Progenitor cell of endocrine pancreas (in vitro differentiated cells): Measurements from ENCODE around the gene METTL26. TPM values are rescaled to one million over a fixed set of nuclear protein-coding genes. Genes with fewer than 3 reads are reported as not detected.
"Not testable (repeated sequence)": the region's sequence is repeated elsewhere in the genome, so short reads cannot be mapped to it uniquely, and the experiment has no call there.

Experiments
- DNase-seq: peaks from one replicate; pipeline ENCODE4 v3.0.0; 2021; ENCODE audit warnings: low spot score; ENCODE audit not compliant: unreplicated experiment
- H3K27ac Mint-ChIP-seq: 2 replicates; pipeline ENCODE4 v1.8.0; 2021; ENCODE audit warnings: mild to moderate bottlenecking, moderate library complexity, mixed read lengths
- H3K27me3 Mint-ChIP-seq: 2 replicates; pipeline ENCODE4 v1.8.0; 2021; ENCODE audit warnings: mixed read lengths
- H3K36me3 Mint-ChIP-seq: 2 replicates; pipeline ENCODE4 v1.8.0; 2022; ENCODE audit warnings: mixed read lengths; ENCODE audit not compliant: insufficient read depth
- H3K4me1 Mint-ChIP-seq: 2 replicates; pipeline ENCODE4 v1.8.0; 2021; ENCODE audit warnings: low read depth, mixed read lengths
- H3K4me3 Mint-ChIP-seq: 2 replicates; pipeline ENCODE4 v1.8.0; 2021; ENCODE audit warnings: low read depth, mild to moderate bottlenecking, moderate library complexity, mixed read lengths
- H3K9me3 Mint-ChIP-seq: 2 replicates; pipeline ENCODE4 v1.8.0; 2021; ENCODE audit warnings: low read depth, mixed read lengths
- total RNA-seq: library from RNA; stranded (reverse); gene quantifications from 2 replicates; pipeline ENCODE4 v1.2.1, GENCODE V29; 2021
- TF ChIP-seq, protein P1 (sequence below): fragments of 200-600 bp; sonication (generic); IDR thresholded peaks from one replicate; pipeline ENCODE4 v1.5.0; 2021; ENCODE audit warnings: antibody characterized with exemption, mild to moderate bottlenecking; ENCODE audit not compliant: unreplicated experiment

METTL26 gene
- total RNA-seq, 1 donor from 2014 or later, result 64.0 TPM

DNA sequence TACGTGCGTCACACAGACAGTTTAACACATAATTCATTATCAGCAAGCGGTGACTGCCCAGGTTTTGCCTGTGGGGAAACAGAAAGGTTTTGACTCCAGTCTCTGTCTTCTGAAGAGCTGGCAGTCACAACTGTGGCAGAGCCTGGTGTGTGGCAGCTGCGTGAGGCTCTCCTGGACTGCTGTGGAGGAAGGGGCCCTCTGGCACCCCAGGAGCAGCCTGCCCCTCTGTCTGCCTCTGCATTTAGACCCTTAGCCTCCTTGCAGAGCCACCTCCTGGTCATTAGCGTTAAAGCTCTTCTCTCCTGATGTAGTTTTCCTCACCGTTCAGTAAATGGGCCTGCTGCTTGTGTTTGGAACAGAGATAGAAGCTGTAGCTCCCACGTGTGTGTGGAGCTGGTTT is 35.3 kb downstream of the METTL26 start:
- peaks cover 20% of the 10 kb centered on the region for H3K36me3 Mint-ChIP-seq
- no peak overlapping the region for H3K4me3 Mint-ChIP-seq
- H3K27ac Mint-ChIP-seq, result no peak overlapping the region
- H3K4me1 Mint-ChIP-seq, result no peaks in the 10 kb centered on the region
- peaks cover 7% of the 10 kb centered on the region for H3K9me3 Mint-ChIP-seq
- no peak for DNase-seq
- TF ChIP-seq, protein P1, sequence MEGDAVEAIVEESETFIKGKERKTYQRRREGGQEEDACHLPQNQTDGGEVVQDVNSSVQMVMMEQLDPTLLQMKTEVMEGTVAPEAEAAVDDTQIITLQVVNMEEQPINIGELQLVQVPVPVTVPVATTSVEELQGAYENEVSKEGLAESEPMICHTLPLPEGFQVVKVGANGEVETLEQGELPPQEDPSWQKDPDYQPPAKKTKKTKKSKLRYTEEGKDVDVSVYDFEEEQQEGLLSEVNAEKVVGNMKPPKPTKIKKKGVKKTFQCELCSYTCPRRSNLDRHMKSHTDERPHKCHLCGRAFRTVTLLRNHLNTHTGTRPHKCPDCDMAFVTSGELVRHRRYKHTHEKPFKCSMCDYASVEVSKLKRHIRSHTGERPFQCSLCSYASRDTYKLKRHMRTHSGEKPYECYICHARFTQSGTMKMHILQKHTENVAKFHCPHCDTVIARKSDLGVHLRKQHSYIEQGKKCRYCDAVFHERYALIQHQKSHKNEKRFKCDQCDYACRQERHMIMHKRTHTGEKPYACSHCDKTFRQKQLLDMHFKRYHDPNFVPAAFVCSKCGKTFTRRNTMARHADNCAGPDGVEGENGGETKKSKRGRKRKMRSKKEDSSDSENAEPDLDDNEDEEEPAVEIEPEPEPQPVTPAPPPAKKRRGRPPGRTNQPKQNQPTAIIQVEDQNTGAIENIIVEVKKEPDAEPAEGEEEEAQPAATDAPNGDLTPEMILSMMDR, result no peak
- H3K27me3 Mint-ChIP-seq, result no peaks in the 10 kb centered on the region

DNA sequence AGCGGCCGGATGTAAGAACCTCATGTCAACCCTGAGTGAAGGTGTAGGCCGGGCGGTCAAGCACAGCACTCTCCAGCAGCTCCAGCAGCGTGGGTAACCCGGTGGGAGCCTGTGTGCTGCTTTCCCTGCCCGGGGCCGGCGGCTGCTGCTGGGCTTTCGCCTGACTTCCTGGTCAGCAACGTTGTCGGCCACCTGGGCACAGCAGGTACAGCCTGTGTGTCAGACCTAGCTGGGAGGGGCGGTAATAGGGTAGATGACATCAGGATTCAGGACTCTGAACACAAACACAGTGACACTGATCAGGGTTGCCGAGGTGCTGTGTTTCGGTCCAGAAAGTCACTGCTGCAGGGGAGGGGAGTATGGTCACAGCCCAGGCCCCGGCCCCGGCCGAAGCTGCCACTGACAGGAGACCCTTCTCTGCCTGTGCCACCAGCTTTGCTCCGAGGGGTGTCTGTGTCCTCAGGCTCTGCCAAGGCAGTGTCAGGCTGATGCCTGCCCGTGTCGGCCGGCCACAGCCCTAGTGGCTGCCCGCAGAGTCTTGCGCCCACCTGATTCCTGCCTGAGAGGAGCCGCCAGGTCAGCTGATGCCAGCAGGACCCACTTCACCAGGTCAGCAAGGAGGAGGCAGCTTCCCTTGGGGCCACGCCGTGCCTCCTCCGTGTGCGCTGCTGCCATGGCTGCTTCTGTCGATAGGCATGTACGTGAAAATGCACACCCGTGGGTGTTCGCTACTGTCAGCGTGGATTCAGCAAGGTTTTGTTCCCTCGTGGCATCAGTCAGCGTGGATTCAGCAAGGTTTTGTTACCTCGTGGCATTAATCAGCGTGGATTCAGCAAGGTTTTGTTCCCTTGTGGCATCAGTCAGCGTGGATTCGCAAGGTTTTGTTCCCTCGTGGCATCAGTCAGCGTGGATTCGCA is 37.0 kb downstream of the METTL26 start:
- Mint-ChIP-seq H3K36me3 (peaks cover 11% of the 10 kb centered on the region), H3K27ac (no peak overlapping the region), H3K4me1 (peaks cover 1% of the 10 kb centered on the region), H3K9me3 (no peaks in the 10 kb centered on the region), H3K27me3 (no peaks in the 10 kb centered on the region), H3K4me3 (no peak overlapping the region)
- DNase-seq, result no peak
- TF ChIP-seq, protein P1, result no peak

DNA sequence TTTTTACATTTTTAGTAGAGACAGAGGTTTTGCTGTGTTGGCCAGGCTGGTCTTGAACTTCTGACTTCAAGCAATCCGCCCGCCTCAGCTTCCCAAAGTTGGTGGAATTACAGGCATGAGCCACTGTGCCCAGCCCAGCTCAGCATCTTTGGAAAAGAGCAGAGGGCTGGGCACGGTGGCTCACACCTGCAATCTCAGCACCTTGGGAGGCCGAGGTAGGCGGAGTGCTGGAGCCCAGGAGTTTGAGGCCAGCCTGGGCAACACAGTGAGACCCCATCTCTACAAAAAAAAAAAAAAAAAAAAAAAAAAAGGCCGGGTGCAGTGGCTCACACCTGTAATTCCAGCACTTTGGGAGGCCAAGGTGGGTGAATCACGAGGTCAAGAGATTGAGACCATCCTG is 38.5 kb downstream of the METTL26 start:
- not testable (repeated sequence) for H3K4me1 Mint-ChIP-seq, H3K27ac Mint-ChIP-seq, H3K27me3 Mint-ChIP-seq, DNase-seq, H3K36me3 Mint-ChIP-seq, H3K4me3 Mint-ChIP-seq, H3K9me3 Mint-ChIP-seq

DNA sequence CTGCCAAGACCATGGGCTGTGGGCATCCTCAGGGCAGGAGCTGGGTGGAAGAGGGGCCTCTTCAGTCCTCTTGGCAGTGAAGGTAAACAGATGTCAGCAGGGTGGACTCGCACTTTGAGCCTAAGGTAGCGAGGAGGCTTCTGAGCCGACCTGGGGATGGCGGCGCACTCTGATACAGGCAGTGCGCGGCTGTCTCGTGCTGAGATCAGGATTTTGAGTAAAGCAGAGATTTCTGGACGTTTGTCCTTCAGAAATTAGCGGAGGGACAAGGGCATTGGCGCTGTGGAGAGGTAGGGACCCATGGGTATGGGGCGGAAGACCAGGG is 39.4 kb downstream of the METTL26 start:
- Mint-ChIP-seq H3K4me3 (no peak overlapping the region), H3K27ac (no peak overlapping the region), H3K4me1 (peaks cover 9% of the 10 kb centered on the region), H3K9me3 (no peaks in the 10 kb centered on the region), H3K36me3 (peaks cover 9% of the 10 kb centered on the region), H3K27me3 (no peaks in the 10 kb centered on the region)
- no peak for DNase-seq
- TF ChIP-seq, protein P1, result no peak

DNA sequence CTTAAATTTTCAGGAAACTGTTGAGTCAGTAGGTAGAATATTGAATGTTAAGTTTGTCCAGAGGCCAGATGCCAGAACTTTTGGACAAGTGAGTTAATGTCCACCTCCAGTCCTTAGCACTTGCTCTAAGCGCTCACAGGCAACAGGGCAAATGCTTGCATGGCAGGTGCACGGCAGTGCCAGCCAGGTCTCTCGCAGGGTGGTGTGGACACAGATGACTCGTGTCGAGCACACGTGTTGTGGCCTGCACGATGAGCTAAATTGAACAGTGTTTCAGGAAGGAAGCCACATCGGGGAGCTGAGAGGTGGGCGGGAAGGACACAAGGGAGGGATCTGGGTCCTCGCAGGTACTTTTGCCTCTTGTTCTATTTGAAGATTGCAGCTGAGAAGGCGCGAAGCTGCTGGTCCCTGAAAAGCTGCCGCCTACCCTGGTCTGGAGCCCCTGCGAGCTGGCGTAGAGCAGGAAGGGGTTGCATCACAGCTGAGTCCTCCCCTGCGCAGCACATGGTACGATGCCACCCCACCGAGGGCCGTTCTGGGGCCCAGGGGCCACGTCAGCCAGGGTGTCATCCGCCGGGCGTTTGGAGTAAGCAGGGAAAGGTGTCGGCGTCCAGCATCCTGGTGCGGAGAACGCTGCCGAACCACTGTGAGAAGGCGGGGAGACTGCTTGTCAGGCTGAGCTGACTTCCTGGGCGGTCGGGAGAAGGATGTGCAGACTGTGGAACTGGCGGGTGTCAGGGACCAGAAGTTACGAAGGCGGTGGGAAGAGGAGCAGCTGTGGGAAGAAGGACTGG is 40.0 kb downstream of the METTL26 start:
- Mint-ChIP-seq H3K27me3 (no peaks in the 10 kb centered on the region), H3K27ac (no peak overlapping the region), H3K4me1 (peaks cover 11% of the 10 kb centered on the region), H3K4me3 (no peak overlapping the region), H3K36me3 (peaks cover 9% of the 10 kb centered on the region), H3K9me3 (no peaks in the 10 kb centered on the region)
- no peak for DNase-seq
- TF ChIP-seq, protein P1, result no peak
